Stimulated activated effector memory CD8-positive, alpha-beta T cell treated with anti-CD3 and anti-CD28 coated beads, Interleukin-12 subunit alpha, Interleukin-12 subunit beta, amount 100 ng/mL, for 72 hours (primary cell): Measurements from ENCODE around the gene PLRG1.

Experiments
- ATAC-seq: fragments of 150-1000 bp; cut with Tn5 transposase; 2 replicates; pipeline ENCODE4 v1.10.0; 2021
- DNase-seq, 2 donors: peaks; one replicate each; pipeline ENCODE4 v3.0.0; 2021 to 2022; ENCODE audit warnings: low spot score in 2 of 2
- H3K27ac Mint-ChIP-seq: one replicate; pipeline ENCODE4 v1.8.0; 2022; ENCODE audit warnings: mild to moderate bottlenecking, mixed read lengths
- H3K36me3 Mint-ChIP-seq: one replicate; pipeline ENCODE4 v1.8.0; 2022; ENCODE audit warnings: mild to moderate bottlenecking, mixed read lengths
- H3K4me1 Mint-ChIP-seq: one replicate; pipeline ENCODE4 v1.8.0; 2022; ENCODE audit warnings: mixed read lengths
- H3K4me3 Mint-ChIP-seq: one replicate; pipeline ENCODE4 v1.8.0; 2022; ENCODE audit warnings: mild to moderate bottlenecking, mixed read lengths
- H3K9me3 Mint-ChIP-seq: one replicate; pipeline ENCODE4 v1.8.0; 2022; ENCODE audit warnings: mixed read lengths

PLRG1 gene

DNA sequence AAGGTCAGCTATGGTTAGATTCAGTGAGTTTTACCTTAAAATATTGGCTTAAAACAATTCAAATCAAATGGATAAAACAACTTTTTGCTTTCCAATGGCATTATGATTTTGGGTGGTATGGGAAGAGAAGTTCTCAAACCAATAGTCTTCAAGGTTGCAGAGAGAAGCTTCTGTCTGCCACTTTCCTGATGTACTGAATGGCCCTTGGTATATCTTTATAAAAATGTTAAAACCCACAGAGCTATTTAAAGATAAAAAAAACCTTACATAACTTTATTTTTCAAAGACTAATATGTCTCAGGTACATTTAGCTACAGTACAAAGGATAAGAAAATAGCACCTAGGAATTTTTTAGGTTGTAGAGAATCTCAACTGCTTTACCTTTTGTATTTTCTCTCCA, 33.5 kb upstream of the PLRG1 start:
- Mint-ChIP-seq H3K36me3 (no peaks in the 10 kb centered on the region), H3K4me1 (no peaks in the 10 kb centered on the region), H3K27ac (no peak overlapping the region), H3K9me3 (no peaks in the 10 kb centered on the region), H3K4me3 (no peak overlapping the region)
- DNase-seq (no peak), ATAC-seq (no peak)

DNA sequence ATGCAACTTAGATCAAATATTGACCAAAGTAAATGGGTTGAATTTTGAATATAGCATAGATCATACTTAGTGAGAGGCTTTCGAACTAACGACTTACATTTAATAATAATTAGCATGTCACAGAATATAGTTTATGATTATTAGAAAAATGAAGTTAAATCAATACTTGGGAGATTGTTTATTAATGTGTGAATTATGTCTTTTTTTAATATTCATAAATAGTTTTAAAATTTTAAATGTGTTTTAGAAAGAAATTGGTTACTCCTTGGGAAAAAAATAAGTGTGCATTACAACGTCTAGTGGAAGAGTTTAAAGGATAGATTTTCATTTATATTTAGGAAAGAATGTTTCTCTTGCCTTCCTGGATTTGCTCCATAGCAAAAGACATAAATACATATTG, 33.0 kb upstream of the PLRG1 start:
- no peak overlapping the region for H3K4me3 Mint-ChIP-seq
- DNase-seq, result no peak
- no peaks in the 10 kb centered on the region for H3K36me3 Mint-ChIP-seq
- H3K9me3 Mint-ChIP-seq, result no peaks in the 10 kb centered on the region
- no peak for ATAC-seq
- H3K27ac Mint-ChIP-seq, result no peak overlapping the region
- no peaks in the 10 kb centered on the region for H3K4me1 Mint-ChIP-seq

DNA sequence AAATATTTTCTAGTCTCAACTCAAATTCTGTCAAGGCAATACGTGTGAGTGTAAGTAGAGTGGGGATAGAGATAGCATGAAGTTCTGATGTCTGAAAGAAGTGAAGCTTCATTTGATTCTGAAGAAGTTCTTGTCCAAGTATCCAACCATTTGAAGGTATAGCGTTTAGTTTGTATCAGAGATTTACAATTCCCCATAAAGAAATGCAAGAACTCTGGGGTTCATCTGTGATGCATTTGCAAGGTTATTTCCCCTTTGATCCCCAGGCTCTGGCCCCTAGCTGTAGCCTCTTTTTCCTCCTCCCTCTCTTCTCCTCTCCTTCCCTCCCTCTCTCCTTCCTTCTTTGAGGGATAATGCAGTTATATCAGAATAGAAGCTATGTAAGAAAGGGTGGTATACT, 32.5 kb upstream of the PLRG1 start:
- Mint-ChIP-seq H3K4me3 (no peak overlapping the region), H3K9me3 (no peaks in the 10 kb centered on the region), H3K4me1 (no peaks in the 10 kb centered on the region), H3K27ac (no peak overlapping the region), H3K36me3 (no peaks in the 10 kb centered on the region)
- DNase-seq (no peak), ATAC-seq (no peak)

DNA sequence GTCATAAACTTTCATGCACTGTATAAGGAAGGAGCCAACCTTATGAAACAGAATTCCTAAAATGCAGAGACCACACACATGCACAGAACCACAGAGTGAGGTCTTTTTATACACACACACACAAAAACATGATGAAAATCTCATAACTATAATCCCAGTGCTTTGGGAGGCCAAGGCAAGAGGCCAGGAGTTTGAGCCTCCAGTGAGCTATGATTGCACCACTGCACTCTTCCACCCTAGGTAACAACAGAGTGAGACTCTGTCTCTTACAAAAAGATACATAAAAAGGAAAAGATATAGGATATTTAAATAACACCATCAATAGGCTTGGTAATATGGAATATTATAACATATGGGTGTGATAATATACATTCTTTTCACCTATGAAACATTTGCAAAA, 29.7 kb upstream of the PLRG1 start:
- no peak for DNase-seq
- H3K9me3 Mint-ChIP-seq, result no peaks in the 10 kb centered on the region
- H3K4me3 Mint-ChIP-seq, result no peak overlapping the region
- ATAC-seq, result no peak
- no peaks in the 10 kb centered on the region for H3K36me3 Mint-ChIP-seq
- H3K27ac Mint-ChIP-seq, result no peak overlapping the region
- H3K4me1 Mint-ChIP-seq, result no peaks in the 10 kb centered on the region

DNA sequence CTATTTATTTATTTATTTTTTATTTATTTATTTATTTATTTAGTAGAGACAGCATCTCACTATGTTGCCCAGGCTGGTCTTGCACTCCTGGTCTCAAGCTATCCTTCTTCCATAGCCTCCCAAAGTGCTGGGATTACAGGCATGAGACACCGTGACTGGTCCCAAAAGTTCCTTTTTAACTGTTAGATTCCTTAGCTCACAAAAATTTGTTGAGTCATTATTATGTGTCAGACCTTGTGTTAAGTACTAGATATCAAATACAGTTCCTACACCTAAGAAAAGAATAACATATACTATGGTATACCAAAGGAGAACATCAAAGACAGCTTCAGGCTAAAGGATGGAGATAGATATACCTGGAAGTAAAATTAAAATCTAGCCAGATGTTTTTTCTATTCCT, 28.7 kb upstream of the PLRG1 start:
- Mint-ChIP-seq H3K4me3 (no peak overlapping the region), H3K4me1 (no peaks in the 10 kb centered on the region), H3K27ac (no peak overlapping the region), H3K36me3 (no peaks in the 10 kb centered on the region), H3K9me3 (no peaks in the 10 kb centered on the region)
- no peak for DNase-seq
- no peak for ATAC-seq

DNA sequence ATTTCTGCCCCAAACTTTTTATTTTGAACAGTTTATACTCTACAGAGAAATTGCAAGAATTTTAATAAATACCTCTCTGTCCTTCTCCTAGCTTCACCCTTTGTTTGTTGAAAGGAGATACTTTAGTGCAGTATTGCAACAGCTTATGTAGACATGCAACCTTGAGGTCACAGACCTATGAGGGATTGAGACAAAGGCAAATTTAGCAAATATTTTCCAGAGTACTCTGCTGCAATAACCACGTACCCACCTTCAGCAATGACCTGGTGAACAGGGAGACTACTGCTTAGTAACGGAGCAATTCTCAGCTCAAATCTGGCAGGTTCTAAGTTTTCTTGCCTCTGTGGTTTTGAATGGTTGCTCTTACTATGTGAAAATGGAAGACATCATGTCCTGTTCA, 27.1 kb upstream of the PLRG1 start:
- Mint-ChIP-seq H3K9me3 (no peaks in the 10 kb centered on the region), H3K36me3 (no peaks in the 10 kb centered on the region), H3K27ac (no peak overlapping the region), H3K4me3 (no peak overlapping the region), H3K4me1 (no peaks in the 10 kb centered on the region)
- ATAC-seq (no peak), DNase-seq (no peak)

DNA sequence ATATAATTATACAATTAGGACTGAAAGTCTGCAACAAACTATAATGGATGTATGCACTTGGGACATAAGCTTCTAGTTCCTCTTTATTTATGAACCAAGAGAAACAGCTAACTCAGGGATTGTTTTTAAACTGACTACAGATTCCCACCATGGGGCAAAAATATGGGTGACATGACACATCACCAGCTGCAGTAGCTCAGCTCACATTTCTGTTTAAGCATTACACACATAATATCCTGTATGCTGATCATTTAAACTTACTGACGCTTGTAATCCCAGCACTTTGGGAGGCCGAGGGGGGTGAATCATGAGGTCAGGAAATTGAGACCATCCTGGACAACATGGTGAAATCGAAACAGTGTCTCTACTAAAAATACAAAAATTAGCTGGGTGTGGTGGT, 24.1 kb upstream of the PLRG1 start:
- Mint-ChIP-seq H3K36me3 (no peaks in the 10 kb centered on the region), H3K4me3 (no peak overlapping the region), H3K27ac (no peak overlapping the region), H3K9me3 (no peaks in the 10 kb centered on the region), H3K4me1 (no peaks in the 10 kb centered on the region)
- no peak for DNase-seq
- no peak for ATAC-seq

DNA sequence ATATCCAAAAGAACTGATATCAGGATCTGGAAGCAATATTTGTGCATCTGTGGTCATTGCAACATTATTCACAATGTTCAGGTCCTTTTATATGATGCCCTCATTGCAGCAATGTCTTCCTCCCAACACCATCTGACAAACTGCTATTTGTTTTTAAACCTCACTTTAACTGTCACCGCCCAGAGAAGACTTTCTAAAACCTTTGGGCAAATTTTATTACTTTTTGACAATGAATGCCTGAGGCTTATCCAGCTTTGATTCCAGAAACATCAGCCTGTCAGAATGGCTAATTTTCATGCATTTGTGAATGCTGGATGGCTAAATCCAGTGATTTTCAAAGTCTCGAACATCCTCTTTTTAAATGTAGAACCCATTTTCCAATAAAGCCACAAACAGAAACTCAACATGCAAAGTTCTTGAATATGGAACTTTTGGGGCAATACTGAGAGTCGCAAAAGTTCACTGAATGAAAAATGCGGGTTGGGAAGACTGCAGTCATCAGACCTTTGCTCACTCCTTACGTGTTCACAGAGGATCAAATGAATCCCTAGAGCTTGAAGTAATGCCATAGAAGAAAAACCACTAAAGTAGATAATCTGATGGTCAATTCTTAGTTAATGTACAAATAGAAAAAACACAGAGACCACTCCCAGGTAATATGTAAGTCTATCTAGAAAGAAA, 23.1 kb upstream of the PLRG1 start:
- DNase-seq (no peak), ATAC-seq (no peak)
- Mint-ChIP-seq H3K4me3 (no peak overlapping the region), H3K9me3 (no peaks in the 10 kb centered on the region), H3K4me1 (no peaks in the 10 kb centered on the region), H3K27ac (no peak overlapping the region), H3K36me3 (no peaks in the 10 kb centered on the region)

DNA sequence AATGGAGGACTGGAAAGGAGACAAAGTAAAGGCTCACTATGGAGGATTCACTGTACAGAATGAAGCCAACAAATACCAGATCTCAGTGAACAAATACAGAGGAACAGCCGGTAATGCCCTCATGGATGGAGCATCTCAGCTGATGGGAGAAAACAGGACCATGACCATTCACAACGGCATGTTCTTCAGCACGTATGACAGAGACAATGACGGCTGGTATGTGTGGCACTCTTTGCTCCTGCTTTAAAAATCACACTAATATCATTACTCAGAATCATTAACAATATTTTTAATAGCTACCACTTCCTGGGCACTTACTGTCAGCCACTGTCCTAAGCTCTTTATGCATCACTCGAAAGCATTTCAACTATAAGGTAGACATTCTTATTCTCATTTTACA, 19.4 kb upstream of the PLRG1 start:
- DNase-seq, result no peak
- no peaks in the 10 kb centered on the region for H3K4me1 Mint-ChIP-seq
- no peaks in the 10 kb centered on the region for H3K9me3 Mint-ChIP-seq
- no peak overlapping the region for H3K27ac Mint-ChIP-seq
- ATAC-seq, result no peak
- no peak overlapping the region for H3K4me3 Mint-ChIP-seq
- no peaks in the 10 kb centered on the region for H3K36me3 Mint-ChIP-seq

DNA sequence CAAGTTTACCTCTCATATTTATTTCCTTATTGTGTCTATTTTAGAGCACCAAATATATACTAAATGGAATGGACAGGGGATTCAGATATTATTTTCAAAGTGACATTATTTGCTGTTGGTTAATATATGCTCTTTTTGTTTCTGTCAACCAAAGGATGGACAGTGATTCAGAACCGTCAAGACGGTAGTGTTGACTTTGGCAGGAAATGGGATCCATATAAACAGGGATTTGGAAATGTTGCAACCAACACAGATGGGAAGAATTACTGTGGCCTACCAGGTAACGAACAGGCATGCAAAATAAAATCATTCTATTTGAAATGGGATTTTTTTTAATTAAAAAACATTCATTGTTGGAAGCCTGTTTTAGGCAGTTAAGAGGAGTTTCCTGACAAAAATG, 18.8 kb upstream of the PLRG1 start:
- H3K4me1 Mint-ChIP-seq, result no peaks in the 10 kb centered on the region
- DNase-seq, result no peak
- ATAC-seq, result no peak
- no peak overlapping the region for H3K27ac Mint-ChIP-seq
- no peaks in the 10 kb centered on the region for H3K9me3 Mint-ChIP-seq
- no peak overlapping the region for H3K4me3 Mint-ChIP-seq
- no peaks in the 10 kb centered on the region for H3K36me3 Mint-ChIP-seq

DNA sequence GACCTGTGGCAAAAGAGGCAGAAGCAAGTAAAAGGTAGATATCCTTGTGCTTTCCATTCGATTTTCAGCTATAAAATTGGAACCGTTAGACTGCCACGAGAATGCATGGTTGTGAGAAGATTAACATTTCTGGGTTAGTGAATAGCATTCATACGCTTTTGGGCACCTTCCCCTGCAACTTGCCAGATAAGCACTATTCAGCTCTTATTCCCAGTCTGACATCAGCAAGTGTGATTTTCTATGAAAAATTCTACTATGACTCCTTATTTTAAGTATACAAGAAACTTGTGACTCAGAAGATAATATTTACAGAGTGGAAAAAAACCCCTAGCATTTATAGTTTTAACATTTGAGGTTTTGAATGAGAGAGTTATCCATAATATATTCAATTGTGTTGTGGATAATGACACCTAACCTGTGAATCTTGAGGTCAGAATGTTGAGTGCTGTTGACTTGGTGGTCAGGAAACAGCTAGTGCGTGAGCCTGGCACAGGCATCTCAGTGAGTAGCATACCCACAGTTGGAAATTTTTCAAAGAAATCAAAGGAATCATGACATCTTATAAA, 16.5 kb upstream of the PLRG1 start:
- DNase-seq (no peak), ATAC-seq (peak; percentile 40)
- no peak overlapping the region for H3K4me3 Mint-ChIP-seq
- H3K27ac Mint-ChIP-seq, result no peak overlapping the region
- no peaks in the 10 kb centered on the region for H3K9me3 Mint-ChIP-seq
- no peaks in the 10 kb centered on the region for H3K36me3 Mint-ChIP-seq
- no peaks in the 10 kb centered on the region for H3K4me1 Mint-ChIP-seq

DNA sequence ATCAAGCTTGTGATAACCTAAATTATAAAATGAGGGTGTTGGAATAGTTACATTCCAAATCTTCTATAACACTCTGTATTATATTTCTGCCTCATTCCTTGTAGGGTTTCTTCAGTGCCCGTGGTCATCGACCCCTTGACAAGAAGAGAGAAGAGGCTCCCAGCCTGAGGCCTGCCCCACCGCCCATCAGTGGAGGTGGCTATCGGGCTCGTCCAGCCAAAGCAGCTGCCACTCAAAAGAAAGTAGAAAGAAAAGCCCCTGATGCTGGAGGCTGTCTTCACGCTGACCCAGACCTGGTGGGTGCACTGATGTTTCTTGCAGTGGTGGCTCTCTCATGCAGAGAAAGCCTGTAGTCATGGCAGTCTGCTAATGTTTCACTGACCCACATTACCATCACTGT, 15.5 kb upstream of the PLRG1 start:
- H3K27ac Mint-ChIP-seq, result no peak overlapping the region
- no peak for ATAC-seq

DNA sequence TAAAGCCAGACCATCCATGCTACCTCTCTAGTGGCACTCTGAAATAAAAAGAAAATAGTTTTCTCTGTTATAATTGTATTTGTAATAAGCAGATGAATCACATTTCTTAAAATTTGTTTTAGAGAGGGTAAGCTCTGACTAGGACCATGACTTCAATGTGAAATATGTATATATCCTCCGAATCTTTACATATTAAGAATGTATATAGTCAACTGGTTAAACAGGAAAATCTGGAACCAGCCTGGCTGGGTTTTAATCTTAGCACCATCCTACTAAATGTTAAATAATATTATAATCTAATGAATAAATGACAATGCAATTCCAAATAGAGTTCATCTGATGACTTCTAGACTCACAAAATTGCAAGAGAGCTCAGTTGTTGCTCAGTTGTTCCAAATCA, 14.1 kb upstream of the PLRG1 start:
- no peaks in the 10 kb centered on the region for H3K9me3 Mint-ChIP-seq
- H3K27ac Mint-ChIP-seq, result no peak overlapping the region
- no peak for ATAC-seq
- H3K36me3 Mint-ChIP-seq, result no peaks in the 10 kb centered on the region
- H3K4me1 Mint-ChIP-seq, result no peaks in the 10 kb centered on the region
- no peak overlapping the region for H3K4me3 Mint-ChIP-seq
- no peak for DNase-seq

More for the DNA sequence above, 15.5 kb upstream of the PLRG1 start:
- Mint-ChIP-seq H3K9me3 (no peaks in the 10 kb centered on the region), H3K36me3 (no peaks in the 10 kb centered on the region), H3K4me1 (no peaks in the 10 kb centered on the region), H3K4me3 (no peak overlapping the region)
- DNase-seq, result no peak

DNA sequence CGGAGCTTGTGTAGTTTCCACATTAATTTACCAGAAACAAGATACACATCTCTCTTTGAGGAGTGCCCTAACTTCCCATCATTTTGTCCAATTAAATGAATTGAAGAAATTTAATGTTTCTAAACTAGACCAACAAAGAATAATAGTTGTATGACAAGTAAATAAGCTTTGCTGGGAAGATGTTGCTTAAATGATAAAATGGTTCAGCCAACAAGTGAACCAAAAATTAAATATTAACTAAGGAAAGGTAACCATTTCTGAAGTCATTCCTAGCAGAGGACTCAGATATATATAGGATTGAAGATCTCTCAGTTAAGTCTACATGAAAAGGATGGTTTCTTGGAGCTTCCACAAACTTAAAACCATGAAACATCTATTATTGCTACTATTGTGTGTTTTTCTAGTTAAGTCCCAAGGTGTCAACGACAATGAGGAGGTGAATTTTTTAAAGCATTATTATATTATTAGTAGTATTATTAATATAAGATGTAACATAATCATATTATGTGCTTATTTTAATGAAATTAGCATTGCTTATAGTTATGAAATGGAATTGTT, 12.6 kb upstream of the PLRG1 start, which contains the start of gene FGB:
Gene FGB (plus strand): TSS at position 315 of the 558 bp plus-strand sequence. CDS start 8 bp downstream, at position 323.
- no peak for ATAC-seq
- no peaks in the 10 kb centered on the region for H3K9me3 Mint-ChIP-seq

DNA sequence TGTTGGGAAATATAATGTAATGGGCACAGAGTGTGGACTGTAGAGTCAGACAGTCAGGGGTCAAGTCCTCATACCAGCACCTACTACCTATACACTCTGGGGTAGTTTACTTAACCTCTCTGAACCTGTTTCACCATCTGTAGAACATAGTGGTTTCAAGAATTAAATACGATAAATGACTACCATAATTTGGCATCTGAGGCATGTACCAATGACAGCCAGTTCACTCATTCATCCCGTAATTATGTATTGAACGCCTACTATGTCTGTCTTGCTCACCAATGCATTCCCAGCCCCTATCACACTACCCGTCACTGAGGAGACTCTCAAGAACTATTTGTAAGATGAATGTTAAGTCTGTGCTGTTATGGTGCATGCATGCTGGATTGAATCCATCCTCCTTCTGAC, 10.6 kb upstream of the PLRG1 start:
- Mint-ChIP-seq H3K4me3 (no peak overlapping the region), H3K36me3 (no peaks in the 10 kb centered on the region), H3K27ac (no peak overlapping the region), H3K9me3 (no peaks in the 10 kb centered on the region), H3K4me1 (no peaks in the 10 kb centered on the region)
- ATAC-seq (peak; percentile 32), DNase-seq (no peak)

More for the DNA sequence above, 12.6 kb upstream of the PLRG1 start, which contains the start of gene FGB:
- H3K27ac Mint-ChIP-seq, result no peak within 1 kb of the TSS
- DNase-seq, result no peak
- H3K36me3 Mint-ChIP-seq, result no peaks in the 10 kb centered on the region
- no peaks in the 10 kb centered on the region for H3K4me1 Mint-ChIP-seq
- H3K4me3 Mint-ChIP-seq, result no peak within 1 kb of the TSS

DNA sequence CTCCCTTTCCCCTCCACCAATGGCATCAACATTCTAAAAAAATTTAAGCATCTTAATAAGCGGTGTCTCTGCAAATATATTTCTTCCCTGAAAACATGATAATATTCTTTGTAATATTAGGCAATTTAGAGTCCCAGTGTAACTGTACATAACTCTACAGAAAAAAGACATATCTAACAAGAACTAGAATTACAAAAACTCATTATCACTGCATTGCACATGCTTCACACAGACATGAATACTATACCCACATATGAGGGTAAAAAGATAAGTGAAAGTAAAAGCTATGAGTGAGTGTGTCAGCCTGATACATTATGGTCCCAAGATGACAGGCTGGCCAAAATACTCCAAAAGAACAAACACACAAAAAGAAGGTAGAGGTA, 10.2 kb upstream of the PLRG1 start:
- no peaks in the 10 kb centered on the region for H3K9me3 Mint-ChIP-seq
- peak; percentile 42 for ATAC-seq
- DNase-seq, result no peak
- H3K36me3 Mint-ChIP-seq, result no peaks in the 10 kb centered on the region
- H3K4me1 Mint-ChIP-seq, result no peaks in the 10 kb centered on the region
- no peak overlapping the region for H3K27ac Mint-ChIP-seq
- H3K4me3 Mint-ChIP-seq, result no peak overlapping the region
